UCSD-AML1 (cell line): ENCODE measurements around the gene HNRNPA2B1.
"Not testable (repeated sequence)": the region's sequence is repeated elsewhere in the genome, so short reads cannot be mapped to it uniquely, and the experiment has no call there.

Experiments used
- DNase-seq: peaks from one replicate; lab custom pipeline; 2025; ENCODE audit not compliant: unreplicated experiment; lab: John Stamatoyannopoulos, UW

HNRNPA2B1 gene

DNA sequence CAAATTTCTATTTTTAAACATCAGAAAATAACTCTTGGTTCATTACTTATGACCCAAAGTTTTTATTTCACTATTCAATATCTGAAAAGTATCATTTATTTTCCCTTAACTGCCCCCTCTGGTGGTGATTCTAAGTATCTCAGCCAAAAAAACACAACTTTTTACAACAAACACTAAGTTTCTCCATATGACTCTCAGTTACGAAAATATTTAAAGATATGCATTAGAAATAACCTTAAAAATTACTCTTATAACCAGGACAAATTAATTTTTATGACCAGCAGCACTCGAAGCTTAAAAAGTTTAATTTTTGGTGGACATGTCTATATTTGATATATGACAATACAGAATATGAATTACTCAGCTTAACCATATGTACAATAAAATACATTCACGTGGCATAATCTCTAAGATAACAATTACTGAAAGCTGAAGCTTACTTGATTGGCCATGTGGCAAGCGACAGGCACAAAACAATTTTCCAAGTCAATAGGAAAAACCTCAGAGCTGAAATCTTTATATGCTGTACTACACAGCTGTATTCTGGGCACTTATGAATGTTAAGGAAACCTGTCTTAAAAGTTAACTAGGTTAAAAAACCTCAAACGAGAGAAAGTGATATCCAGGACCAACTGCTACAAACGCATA, 2.3 kb downstream of the HNRNPA2B1 start:
- DNase-seq = no peak

DNA sequence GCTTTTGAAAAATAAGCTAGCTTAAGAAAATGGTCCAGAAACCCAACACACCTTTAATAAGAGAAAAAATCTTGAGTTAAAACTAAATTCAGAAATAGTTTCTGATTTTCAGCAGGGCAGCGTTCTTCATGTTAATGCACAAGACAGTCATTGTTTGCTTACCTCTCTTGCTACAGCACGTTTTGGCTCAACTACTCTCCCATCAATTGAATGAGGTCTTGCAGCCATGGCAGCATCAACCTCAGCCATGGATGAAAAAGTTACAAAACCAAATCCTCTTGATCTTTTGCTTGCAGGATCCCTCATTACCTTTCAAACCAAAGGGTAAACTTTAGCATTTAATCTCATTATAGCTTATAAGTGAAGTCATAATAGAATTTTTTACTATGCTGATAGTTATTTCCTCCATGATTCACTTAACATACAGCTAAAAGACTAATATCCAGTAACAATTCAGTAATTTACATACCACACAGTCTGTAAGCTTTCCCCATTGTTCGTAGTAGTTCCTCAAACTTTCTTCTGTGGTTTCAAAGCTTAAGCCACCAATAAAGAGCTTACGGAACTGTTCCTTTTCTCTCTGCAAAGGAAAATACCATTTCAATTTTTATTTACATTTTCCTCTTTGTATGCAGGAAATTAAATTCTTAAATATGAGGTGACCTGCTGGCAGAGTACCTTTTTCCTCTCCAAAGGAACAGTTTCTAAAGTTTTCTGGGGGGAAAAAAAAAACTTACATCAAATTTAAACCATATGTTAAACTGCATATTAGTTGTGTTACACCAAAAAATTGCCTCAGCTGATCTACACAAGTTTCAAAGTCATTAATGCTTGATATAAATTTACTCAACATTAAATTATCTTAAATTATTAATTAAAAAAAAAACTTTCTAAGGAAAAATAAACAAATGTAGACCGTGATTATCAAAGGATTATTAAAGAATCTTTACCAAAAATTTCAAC, 3.1 kb downstream of the HNRNPA2B1 start:
- DNase-seq = no peak

DNA sequence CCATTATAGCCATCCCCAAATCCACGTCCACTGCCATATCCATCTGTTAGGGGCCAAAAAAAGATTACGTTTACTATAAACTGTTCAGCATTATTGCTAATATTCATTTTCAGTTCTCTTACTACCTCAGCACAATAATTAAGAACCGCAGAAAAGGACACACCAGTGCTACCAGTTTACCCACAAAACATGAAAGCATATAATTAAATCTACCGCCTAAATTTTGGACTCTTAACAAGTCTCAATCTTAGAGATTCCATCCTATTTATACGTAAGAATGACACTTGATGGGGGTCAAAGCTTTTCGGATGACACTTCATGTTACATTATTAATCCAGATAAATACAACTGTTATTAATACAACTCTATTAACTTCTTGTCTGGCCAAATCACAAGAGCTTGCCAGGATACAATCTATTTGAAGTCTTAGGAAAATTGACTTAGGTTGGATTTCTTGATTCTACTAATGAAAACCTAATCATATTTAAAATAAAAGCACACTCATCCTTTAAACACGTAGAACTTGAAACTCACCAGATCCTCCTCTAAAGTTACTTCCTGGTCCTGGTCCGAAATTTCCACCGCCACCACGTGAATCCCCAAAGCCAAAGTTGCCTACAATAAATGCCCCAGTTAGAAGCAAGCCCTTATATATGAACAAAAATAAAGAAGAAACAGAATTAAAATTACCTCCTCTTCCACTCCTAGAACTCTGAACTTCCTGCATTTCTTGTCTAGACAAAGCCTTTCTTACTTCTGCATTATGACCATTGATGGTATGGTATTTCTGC, 4.5 kb downstream of the HNRNPA2B1 start:
- no peak for DNase-seq

DNA sequence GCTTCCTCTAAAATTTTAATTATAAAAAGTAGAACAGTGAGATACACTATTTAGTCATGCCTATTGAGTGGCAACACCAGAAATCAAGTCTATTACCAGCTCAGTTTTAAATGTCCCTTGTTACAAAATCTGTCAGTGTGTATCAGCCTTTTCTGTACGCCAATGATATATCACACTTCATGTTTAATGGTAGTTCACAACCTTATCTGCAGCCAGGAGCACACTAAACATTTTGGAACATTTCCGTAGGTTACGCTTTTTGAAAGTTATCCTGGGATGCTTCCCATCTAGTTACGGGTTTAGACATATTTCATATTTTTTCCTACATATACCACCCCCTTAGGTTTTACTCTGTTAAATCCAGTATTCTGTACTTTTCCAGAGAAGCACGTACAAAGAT, 5.4 kb downstream of the HNRNPA2B1 start:
- no peak for DNase-seq

DNA sequence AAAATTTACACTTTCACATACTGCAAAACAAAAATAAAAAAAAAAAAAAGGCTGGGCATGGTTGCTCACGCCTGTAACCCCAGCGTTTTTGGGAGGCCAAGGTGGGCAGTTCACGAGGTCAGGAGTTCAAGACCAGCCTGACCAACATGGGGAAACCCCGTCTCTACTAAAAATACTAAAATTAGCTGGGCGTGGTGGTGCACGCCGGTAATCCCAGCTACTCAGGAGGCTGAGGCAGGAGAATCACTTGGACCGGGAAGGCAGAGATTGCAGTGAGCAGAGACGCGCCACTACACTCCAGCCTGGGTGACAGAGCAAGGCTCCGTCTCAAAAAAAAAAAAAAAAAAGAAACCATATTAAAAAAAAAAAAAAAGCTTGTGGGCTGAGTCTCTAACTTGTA, 5.8 kb downstream of the HNRNPA2B1 start:
- not testable (repeated sequence) for DNase-seq

- DNase-seq = no peak
Measured at GRCh38 chr7:26193432-26194207, 6.9 kb downstream of the HNRNPA2B1 start.

DNA sequence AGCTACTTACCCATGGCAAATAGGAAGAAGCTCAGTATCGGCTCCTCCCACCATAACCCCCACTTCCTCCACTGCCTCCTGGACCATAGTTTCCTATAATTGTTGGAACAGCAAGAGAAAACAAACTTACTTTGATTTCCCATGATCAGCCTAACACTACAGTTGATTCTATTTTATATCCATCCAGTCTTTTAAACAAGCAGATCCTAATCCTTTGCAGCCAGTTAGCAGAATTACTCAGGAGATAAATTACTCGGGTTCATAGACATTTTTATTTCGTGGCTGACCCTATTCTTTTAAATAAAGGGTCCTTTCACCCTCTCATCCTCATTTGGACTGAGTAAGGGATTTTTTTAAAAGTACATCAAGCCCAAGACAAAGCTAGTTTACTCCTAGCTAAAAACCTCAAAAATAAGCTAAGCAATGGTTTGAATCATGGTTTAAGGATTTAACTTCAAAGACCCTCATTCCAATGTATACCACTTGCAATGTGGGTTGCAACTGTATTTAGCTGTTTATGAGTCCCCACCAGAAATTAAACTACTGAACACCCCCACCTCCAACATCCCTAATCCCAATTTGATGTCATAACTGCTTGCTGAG, 8.0 kb downstream of the HNRNPA2B1 start:
- DNase-seq = no peak

DNA sequence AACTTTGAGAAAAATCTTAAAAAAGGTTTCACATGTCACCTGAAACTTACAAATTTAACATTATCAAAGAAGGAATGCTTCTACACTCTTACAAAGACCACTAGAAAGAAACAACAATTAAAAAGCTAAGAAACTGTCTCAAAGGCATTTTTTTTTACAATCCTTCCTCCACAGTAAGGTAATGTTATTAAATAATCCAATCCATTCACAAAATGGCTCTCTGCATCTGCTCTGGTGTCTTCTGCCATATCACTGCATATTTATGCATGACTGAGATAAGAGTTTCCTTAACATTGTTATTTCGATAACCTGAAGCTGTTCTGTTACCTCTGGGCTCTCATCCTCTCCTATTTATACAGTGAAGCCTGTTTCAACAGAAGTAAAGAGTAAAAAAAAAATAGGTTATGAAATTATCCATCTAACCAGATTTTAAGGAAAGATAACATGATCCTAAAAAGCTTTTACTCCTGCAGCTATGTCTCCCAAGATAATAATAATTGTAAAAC, 8.5 kb downstream of the HNRNPA2B1 start:
- DNase-seq = no peak

GRCh38 chr7:26191233-26191973, 9.1 kb downstream of the HNRNPA2B1 start:
- DNase-seq = no peak

GRCh38 chr7:26190417-26190869, 10.1 kb downstream of the HNRNPA2B1 start:
- DNase-seq = no peak

- no peak for DNase-seq
Measured at GRCh38 chr7:26189697-26190096, 10.8 kb downstream of the HNRNPA2B1 start.

GRCh38 chr7:26188957-26189541, 11.5 kb downstream of the HNRNPA2B1 start:
- no peak for DNase-seq

DNA sequence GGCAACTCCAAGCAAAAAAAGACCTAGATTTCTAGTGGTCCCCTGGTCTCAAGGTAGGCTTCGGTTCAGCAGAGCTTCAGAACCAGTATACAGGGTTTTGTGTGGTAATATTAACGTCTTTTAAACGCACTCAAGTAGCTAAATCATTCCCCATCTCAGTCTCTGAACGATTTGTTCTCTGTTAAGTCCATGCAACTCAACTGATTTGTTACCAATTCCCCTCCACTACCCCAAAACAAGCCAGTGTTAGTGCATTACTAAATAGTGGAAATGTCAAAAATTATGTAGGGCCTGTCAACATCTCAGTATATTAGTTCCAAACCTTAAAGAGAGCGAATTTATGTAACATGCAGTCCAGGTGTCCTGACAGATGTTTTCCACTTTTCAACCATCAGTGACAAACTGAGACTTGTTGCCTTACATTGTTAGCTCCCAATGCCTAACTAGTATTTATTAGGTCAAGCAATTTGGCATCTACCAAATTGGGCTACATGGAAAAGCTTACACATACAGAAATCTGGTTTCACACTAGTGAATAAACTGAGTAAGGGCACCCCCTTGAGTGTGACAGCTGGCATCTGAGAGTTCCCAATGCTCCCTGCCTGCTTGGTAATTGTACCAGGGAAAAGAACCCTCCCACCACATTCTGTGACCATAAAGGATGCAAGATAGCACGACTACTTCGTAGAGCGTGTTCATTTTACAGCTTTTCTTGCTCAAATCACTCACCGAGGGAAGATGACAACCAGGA, 12.2 kb downstream of the HNRNPA2B1 start:
- DNase-seq = no peak

DNA sequence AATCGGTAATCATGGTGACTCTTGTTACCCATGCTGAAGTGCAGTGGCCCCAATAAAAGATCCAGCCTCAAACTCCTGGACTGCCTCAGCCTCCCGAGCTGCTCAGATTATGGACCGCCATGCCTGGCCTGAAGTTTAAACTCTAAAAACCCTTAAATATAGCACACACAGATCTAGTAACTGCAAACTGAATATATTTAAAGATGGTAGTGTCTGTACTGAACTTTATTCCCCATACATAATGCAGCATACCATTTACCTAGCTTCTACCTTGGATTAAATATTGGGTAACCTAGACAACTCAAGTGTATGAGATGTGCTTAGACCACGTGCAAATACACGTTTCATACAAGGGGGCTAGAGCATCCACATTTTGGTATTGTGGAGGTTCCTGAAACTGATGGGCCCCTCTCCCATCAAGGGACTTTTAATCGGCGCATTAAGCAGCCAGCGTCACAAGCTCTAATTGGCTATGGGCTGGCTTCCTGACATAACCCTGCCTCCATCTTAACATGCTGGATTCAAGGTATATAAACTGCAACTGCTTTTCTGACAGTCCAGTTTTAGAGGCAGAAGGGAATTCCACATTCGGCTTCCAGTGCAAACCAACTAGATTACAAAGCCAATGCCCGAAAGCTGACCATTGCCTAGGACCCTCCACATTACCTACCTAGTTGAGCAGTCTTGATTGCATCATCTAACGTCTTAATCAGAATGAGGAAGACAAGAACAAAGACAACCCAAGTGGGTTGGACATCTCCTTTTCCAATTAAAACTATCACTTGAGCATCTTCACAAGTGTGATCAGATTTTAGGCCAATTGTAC, 13.0 kb downstream of the HNRNPA2B1 start:
- DNase-seq = no peak

DNA sequence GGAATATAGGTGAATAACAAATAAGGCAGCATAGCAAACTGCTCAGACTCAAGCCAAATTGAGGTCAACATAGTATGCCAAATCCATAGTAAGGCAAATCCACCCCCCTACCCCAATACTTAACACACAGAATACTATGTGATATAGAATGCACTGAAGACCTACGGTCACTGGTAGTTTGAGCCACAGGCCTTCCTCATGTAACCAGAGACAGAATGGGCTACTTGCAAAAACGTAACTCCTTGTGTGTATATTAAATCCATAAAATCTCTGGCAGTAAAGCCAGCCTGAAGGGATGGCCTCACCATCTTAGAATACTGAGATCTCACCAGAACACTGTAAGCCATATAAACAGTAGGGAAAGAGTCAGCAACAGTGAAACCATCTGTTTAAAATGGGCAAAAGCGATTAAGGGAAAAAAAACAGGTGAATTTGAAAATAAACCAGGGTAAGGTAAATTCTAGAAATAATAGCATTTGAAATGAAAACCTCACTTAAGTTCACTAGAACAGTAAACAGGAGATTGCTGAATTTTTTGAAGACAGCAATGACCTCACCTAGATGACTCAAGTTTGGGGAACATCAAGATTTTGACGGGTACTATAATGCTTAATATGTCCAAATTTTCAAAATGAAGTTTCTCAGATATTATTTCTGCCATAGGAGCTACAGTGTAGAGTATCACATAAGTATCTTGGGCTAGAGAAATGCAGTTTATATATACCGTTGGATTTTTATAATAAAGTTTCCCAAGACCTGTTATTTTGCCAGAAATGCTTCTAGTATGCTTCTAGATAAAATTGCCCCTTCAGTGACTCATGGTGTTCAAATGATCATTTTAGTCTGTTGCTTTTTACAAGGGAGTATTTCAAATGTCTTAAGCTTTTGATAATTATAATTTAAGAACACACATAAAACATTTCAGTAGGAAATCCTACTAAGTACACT, 13.9 kb downstream of the HNRNPA2B1 start:
- no peak for DNase-seq

- DNase-seq = no peak
Measured at GRCh38 chr7:26185844-26186180, 14.7 kb downstream of the HNRNPA2B1 start.
